ENCODE results near the gene TTC1.
A peak's percentile ranks its signal among the peaks of the same experiment; 100 is the strongest.

The TTC1 gene

GRCh38 chr5:160089531-160089930 is 80.6 kb downstream of the TTC1 start:
- no peak for DNase-seq

- DNase-seq = no peak
Observed at GRCh38 chr5:160090059-160090458, 81.1 kb downstream of the TTC1 start.

- no peak for DNase-seq
Observed at GRCh38 chr5:160092514-160092913, 83.6 kb downstream of the TTC1 start.

DNA sequence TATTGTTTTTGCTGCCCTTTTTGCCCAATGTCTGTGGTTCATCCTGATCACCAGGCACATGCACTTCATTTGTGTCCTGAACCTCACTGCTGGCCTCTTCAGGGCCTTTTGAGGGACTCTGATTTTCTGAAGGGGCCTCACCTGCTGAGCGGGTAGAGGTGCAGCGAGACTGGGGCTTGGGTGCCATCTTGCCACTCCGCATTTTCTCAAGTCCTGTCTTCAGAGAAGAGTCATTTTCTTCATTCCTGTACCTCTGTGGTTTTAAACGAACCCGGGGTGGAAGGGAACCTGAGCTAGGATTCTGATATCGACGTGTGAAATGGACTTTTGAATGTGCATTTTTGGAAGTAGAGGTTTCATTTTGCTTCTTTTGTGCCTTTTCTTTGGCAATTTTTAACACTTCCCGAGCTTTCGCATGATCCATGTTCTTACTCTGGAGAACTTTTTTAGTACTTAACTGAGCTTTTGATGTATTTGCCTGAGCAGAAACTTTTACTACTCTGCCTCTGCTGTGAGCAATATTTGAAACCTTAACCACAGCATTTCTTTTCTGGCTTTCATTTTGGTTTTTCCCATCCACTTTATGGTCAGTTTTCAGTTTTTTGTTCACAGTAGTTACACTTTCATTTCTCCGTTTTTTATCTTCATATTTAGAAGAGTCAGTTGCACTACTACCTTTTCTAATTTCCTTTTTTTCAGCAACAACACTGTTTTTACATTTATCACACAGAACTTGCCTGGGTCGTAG is 84.2 kb downstream of the TTC1 start:
- DNase-seq = no peak

DNA sequence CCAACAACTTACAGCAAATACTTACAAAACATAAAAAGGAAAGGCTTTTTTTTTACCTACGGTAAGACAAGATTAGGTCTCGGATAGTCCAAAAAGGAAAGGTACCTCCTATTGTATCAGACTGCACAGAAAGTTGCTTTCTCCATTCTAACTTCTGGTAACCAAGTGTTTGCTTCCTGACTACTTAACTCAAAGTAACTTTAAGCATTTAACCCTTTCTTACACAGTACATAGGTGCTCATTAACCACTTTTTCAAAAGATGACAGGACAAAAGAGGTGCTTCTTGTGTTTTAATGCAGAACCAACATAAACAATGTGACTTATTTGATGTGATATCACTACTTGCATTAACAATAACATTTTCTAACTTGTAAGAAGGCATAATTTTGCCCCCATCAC is 87.2 kb downstream of the TTC1 start:
- DNase-seq = no peak

GRCh38 chr5:160097991-160098390 is 89.1 kb downstream of the TTC1 start:
- DNase-seq = no peak

GRCh38 chr5:160105686-160106360 is 96.9 kb downstream of the TTC1 start:
- peak; percentile 13 for DNase-seq

GRCh38 chr5:160108124-160108523 is 99.2 kb downstream of the TTC1 start:
- DNase-seq = no peak

Measured in DMS79 treated with DMSO at 0.1 percent for 48 hours (cell line).